Right atrium auricular region (tissue), 2 donors: ENCODE data around the gene ZNF419. TPM values are rescaled to one million over a fixed set of nuclear protein-coding genes. Genes with fewer than 3 reads are reported as not detected.
"Not testable (repeated sequence)": the region's sequence is repeated elsewhere in the genome, so short reads cannot be mapped to it uniquely, and the experiment has no call there.

ENCODE experiments used
- DNase-seq: peaks from one replicate; pipeline ENCODE4 v3.0.0-alpha.2; 2019; ENCODE audit warnings: low spot score
- H3K27ac ChIP-seq, 2 donors: fragments of 200-600 bp; sonication (generic); 1 replicate in 1 of 2; 2 replicates in 1 of 2; pipeline ENCODE4 v1.5.1; 2016 to 2019
- H3K27me3 ChIP-seq, 2 donors: fragments of 200-600 bp; sonication (generic); one replicate each; pipeline versions ENCODE4 v1.5.1 to v1.6.0; 2017 to 2019
- H3K36me3 ChIP-seq: fragments of 200-600 bp; sonication (generic); one replicate; pipeline ENCODE4 v1.5.1; 2016
- H3K4me1 ChIP-seq, 2 donors: fragments of 200-600 bp; sonication (generic); one replicate each; pipeline versions ENCODE4 v1.5.1 to v1.6.0; 2017 to 2019
- H3K4me3 ChIP-seq, 2 donors: fragments of 200-600 bp; sonication (generic); 1 replicate in 1 of 2; 2 replicates in 1 of 2; pipeline ENCODE4 v1.5.1; 2017 to 2019; ENCODE audit warnings: mild to moderate bottlenecking in 1 of 2, moderate library complexity in 1 of 2
- H3K9me3 ChIP-seq, 2 donors: fragments of 200-600 bp; sonication (generic); one replicate each; pipeline ENCODE4 v1.5.1; 2019
- CTCF ChIP-seq, 2 donors: fragments of 200-600 bp; sonication (generic); IDR thresholded peaks; one replicate each; pipeline ENCODE4 v1.5.1; 2019; ENCODE audit warnings: antibody characterized with exemption in 2 of 2
- total RNA-seq, 2 donors: library from RNA; depleted of rRNA; stranded (reverse); fragments of >200 nt; gene quantifications; one replicate each; pipeline ENCODE4 v1.1.0, GENCODE V29; 2016

ZNF419 gene
- 1 to 10 TPM; 4.9 to 7.2 TPM for total RNA-seq

- Histone ChIP-seq H3K36me3 (peaks cover 11% of the 10 kb centered on the region), H3K4me3 (peak within 1 kb of the TSS; percentile 100), H3K27ac (peak within 1 kb of the TSS; percentile 84 to 88)
- not testable (repeated sequence) for H3K9me3 ChIP-seq, H3K27me3 ChIP-seq, H3K4me1 ChIP-seq
- DNase-seq: peak; percentile 94
Observed at GRCh38 chr19:57487477-57488298, at the start of gene ZNF419. Gene ZNF419, plus strand, starts transcription at chr19:57487750. Its CDS starts 201 bp downstream, at chr19:57487951.

- H3K4me3 ChIP-seq: no peak overlapping the region
Observed at GRCh38 chr19:57437931-57438330, 49.6 kb upstream of the ZNF419 start.

GRCh38 chr19:57438925-57439324 is 48.6 kb upstream of the ZNF419 start:
- DNase-seq: no peak
- peaks cover 1% of the 10 kb centered on the region for H3K36me3 ChIP-seq
- peaks cover 0 to 18% of the 10 kb centered on the region in 2 donors for H3K4me1 ChIP-seq
- no peaks in the 10 kb centered on the region for H3K27me3 ChIP-seq
- H3K4me3 ChIP-seq: no peak overlapping the region
- peaks cover 0 to 5% of the 10 kb centered on the region in 2 donors for H3K9me3 ChIP-seq
- H3K27ac ChIP-seq: no peak overlapping the region
- TF ChIP-seq CTCF (IDR thresholded peaks at IDR 0.05): no peak

More at GRCh38 chr19:57437931-57438330, 49.6 kb upstream of the ZNF419 start:
- H3K36me3 ChIP-seq: no peaks in the 10 kb centered on the region
- no peak for DNase-seq
- H3K27ac ChIP-seq: no peak overlapping the region
- peaks cover 0 to 18% of the 10 kb centered on the region in 2 donors for H3K4me1 ChIP-seq
- TF ChIP-seq CTCF (IDR thresholded peaks at IDR 0.05): no peak
- H3K9me3 ChIP-seq: no peaks in the 10 kb centered on the region
- no peaks in the 10 kb centered on the region for H3K27me3 ChIP-seq

- peaks cover 0 to 19% of the 10 kb centered on the region in 2 donors for H3K9me3 ChIP-seq
- H3K4me1 ChIP-seq: no peaks in the 10 kb centered on the region
- DNase-seq: no peak
- H3K27me3 ChIP-seq: no peaks in the 10 kb centered on the region
- H3K4me3 ChIP-seq: no peak overlapping the region
- peaks cover 9% of the 10 kb centered on the region for H3K36me3 ChIP-seq
- TF ChIP-seq CTCF (IDR thresholded peaks at IDR 0.05): no peak
- H3K27ac ChIP-seq: no peak overlapping the region
Observed at GRCh38 chr19:57441979-57442752, 45.4 kb upstream of the ZNF419 start.

GRCh38 chr19:57443121-57443696 is 44.3 kb upstream of the ZNF419 start:
- Histone ChIP-seq H3K27me3 (no peaks in the 10 kb centered on the region), H3K9me3 (peaks cover 0 to 19% of the 10 kb centered on the region in 2 donors), H3K4me3 (no peak overlapping the region), H3K4me1 (no peaks in the 10 kb centered on the region), H3K27ac (no peak overlapping the region), H3K36me3 (peaks cover 9% of the 10 kb centered on the region)
- TF ChIP-seq CTCF (IDR thresholded peaks at IDR 0.05): no peak
- no peak for DNase-seq

GRCh38 chr19:57452307-57452706 is 35.2 kb upstream of the ZNF419 start:
- no peaks in the 10 kb centered on the region for H3K36me3 ChIP-seq
- no peaks in the 10 kb centered on the region for H3K27me3 ChIP-seq
- TF ChIP-seq CTCF (IDR thresholded peaks at IDR 0.05): no peak
- no peaks in the 10 kb centered on the region for H3K4me1 ChIP-seq
- no peak overlapping the region for H3K4me3 ChIP-seq
- no peak overlapping the region for H3K27ac ChIP-seq
- H3K9me3 ChIP-seq: no peaks in the 10 kb centered on the region
- no peak for DNase-seq
